CD4-positive, alpha-beta T cell treated with Interleukin-6 at 100 ng/mL for 8 hours (primary cell): ENCODE results near the gene NTF3.
"Not testable (repeated sequence)": the region's sequence is repeated elsewhere in the genome, so short reads cannot be mapped to it uniquely, and the experiment has no call there.

ENCODE experiments used
- DNase-seq: peaks from one replicate; pipeline ENCODE4 v3.0.0-alpha.2; 2020; ENCODE audit warnings: mixed read lengths, low spot score

Gene NTF3

DNA sequence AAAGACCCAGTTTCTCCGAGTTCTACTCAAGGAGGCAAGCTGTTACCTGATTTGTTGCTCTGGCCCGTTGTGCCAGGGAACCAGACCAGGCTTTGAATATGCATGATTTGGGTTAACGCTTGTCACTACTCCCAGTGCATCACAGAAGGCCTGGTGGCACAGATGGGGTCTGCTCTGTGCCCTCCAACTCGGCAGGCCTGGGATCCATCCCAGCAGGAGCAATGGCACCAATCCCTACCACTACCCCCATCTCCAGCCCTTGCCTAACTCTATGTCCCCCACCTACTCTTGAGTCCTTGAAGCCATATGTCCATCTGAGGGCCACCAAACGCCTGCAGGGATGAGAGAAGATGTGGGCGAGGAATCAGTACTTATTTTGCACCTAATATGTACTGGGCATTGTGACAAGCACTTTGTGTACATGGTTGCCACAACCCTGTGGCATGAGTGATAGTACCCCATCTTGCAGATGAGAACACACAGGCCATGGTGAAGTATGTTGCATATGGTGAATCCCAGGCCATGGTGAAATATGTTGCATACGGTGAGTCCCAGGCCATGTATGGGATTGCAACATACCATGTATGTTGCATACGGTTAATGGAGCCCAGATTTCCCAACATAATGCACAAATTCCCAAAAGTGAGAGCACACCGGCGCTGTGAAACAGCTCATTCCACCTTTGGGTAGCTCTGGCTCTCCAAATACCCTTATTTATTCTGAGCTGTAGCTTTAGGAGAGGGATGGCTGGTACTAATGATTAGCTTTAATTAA, 102.7 kb downstream of the NTF3 start:
- no peak for DNase-seq

DNA sequence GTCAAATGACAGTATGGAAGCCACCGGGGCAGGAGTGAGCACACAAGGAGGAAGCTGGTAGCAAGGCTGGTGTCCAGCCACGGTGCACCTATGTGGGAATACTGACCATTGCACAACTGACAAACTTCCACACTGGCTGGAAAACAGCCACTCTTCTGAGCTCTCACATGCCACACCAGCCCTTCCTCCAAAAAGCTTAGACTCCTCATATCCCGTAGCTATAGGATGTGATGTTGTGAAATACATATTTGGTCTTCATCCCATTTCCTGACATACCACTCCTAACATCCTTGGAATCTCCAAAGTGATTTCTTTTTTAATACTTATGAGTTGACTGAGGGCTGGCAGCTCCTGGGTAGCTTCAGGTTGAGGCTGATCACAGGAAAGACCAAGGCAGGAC, 103.6 kb downstream of the NTF3 start:
- DNase-seq, result no peak

DNA sequence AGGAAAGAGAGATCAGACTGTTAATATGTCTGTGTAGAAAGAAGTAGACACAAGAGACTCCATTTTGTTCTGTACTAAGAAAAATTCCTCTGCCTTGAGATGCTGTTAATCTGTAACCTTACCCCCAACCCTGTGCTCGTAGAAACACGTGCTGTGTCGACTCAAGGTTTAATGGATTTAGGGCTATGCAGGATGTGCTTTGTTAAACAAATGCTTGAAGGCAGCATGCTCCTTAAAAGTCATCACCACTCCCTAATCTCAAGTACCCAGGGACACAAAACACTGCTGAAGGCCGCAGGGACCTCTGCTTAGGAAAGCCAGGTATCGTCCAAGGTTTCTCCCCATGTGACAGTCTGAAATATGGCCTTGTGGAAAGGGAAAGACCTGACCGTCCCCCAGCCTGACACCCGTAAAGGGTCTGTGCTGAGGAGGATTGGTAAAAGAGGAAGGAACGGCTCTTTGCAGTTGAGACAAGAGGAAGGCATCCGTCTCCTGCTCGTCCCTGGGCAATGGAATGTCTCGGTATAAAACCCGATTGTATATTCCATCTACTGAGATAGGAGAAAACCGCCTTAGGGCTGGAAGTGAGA, 105.2 kb downstream of the NTF3 start:
- not testable (repeated sequence) for DNase-seq

DNA sequence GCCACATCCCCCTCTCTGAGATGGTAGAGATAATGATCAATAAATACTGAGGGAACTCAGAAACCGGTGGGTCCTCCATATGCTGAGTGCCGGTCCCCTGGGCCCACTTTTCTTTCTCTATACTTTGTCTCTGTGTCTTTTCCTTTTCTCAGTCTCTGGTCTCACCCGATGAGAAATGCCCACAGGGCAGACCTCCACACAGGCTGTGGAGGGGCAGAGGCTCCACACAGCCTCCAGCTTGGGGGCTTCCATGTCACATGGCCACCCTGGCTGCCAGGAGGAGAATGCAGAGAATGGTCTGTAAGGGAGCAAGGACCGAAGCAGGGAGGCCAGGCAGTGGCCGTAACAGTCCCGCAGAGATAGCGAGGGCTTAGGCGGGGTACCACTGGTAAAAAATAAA, 105.9 kb downstream of the NTF3 start:
- no peak for DNase-seq
